ENCODE data around the gene OSBPL8. TPM values are rescaled to one million over a fixed set of nuclear protein-coding genes. Genes with fewer than 3 reads are reported as not detected.

OSBPL8 gene
- total and polyA plus RNA-seq, 11 donors, result 4.5 to 58.7 (median 43.7) TPM

- 94 to 100% (median 100%) methylated on average over 1 of the region's 1 CpG for WGBS, 4 donors
These were observed 203.5 kb downstream of the OSBPL8 start for GRCh38 chr12:76356071-76356470.

GRCh38 chr12:76348079-76348901 lies 211.3 kb downstream of the OSBPL8 start, which contains the start of gene BBS10:
BBS10 (minus strand) TSS chr12:76348415; CDS start chr12:76348358, 57 bp downstream.
- no peaks in the 10 kb centered on the region for H3K27me3 ChIP-seq
- peak in 10 of 12 donors; percentile 14 to 67 (median 42) for TF ChIP-seq CTCF (IDR thresholded peaks at IDR 0.05)
- peak in 1 of 2 donors; percentile 49 for TF ChIP-seq POLR2A (IDR thresholded peaks at IDR 0.05)
- 1 to 2% (median 1%) methylated on average over 24 to 49 of the region's 49 CpGs for WGBS, 4 donors
- ATAC-seq, result peak; percentile 95 to 99 (median 98)
- H3K9me3 ChIP-seq, result no peaks in the 10 kb centered on the region
- peak within 1 kb of the TSS; percentile 57 to 94 (median 78) for H3K4me3 ChIP-seq
- intact Hi-C loops (cut with DNase I), result loop anchor here (2.0 to 10.0 kb wide), 15 partner anchors 207 to 836 kb away; partner anchors contain the start of genes NAP1L1 (in 8 of the 10), KRR1 (in 3 of the 10), OSBPL8 (in 2 of the 10) and PHLDA1 (in 2 of the 10)
- H3K36me3 ChIP-seq, result peaks cover 0 to 2% (median 0%) of the 10 kb centered on the region in 9 donors
- peaks cover 0 to 42% (median 25%) of the 10 kb centered on the region in 12 donors for H3K4me1 ChIP-seq
- H3K27ac ChIP-seq, result peak within 1 kb of the TSS; percentile 82 to 90 (median 84)
- DNase-seq, result peak; percentile 93 to 95 (median 94)

More at GRCh38 chr12:76356071-76356470, 203.5 kb downstream of the OSBPL8 start:
- Histone ChIP-seq H3K36me3 (peaks cover 0 to 59% (median 49%) of the 10 kb centered on the region in 9 donors), H3K4me3 (no peak overlapping the region), H3K9me3 (no peaks in the 10 kb centered on the region), H3K4me1 (no peaks in the 10 kb centered on the region), H3K27me3 (no peaks in the 10 kb centered on the region), H3K27ac (no peak overlapping the region)
- DNase-seq, result no peak
- intact Hi-C loops (cut with DNase I), result no loop called here
- no peak for ATAC-seq
- no peak for TF ChIP-seq POLR2A (IDR thresholded peaks at IDR 0.05)
- no peak for TF ChIP-seq CTCF (IDR thresholded peaks at IDR 0.05)

- H3K27ac ChIP-seq, result peak overlapping the region in 10 of 12 donors; percentile 82 to 90 (median 85)
These were observed 212.7 kb downstream of the OSBPL8 start for GRCh38 chr12:76346798-76347420.

More at GRCh38 chr12:76346798-76347420, 212.7 kb downstream of the OSBPL8 start:
- WGBS, 4 donors, result 43 to 55% (median 48%) methylated on average over 4 of the region's 4 CpGs
- H3K27me3 ChIP-seq, result no peaks in the 10 kb centered on the region
- DNase-seq, result peak in 3 of 5 donors; percentile 25 to 37 (median 32)
- no peaks in the 10 kb centered on the region for H3K9me3 ChIP-seq
- intact Hi-C loops (cut with DNase I), result loop anchor here (2.0 to 10.0 kb wide), 15 partner anchors 208 to 835 kb away; partner anchors contain the start of genes NAP1L1 (in 8 of the 10), KRR1 (in 3 of the 10), OSBPL8 (in 2 of the 10) and PHLDA1 (in 2 of the 10)
- H3K36me3 ChIP-seq, result no peaks in the 10 kb centered on the region
- ATAC-seq, result peak; percentile 31 to 68 (median 58)
- H3K4me3 ChIP-seq, result peak overlapping the region in 10 of 12 donors; percentile 57 to 90 (median 75)
- peaks cover 0 to 42% (median 25%) of the 10 kb centered on the region in 12 donors for H3K4me1 ChIP-seq
- peak in 10 of 12 donors; percentile 12 to 53 (median 36) for TF ChIP-seq CTCF (IDR thresholded peaks at IDR 0.05)
- no peak for TF ChIP-seq POLR2A (IDR thresholded peaks at IDR 0.05)
